ENCODE data around the gene PSMD6.

- no peak for TF ChIP-seq CTCF (conservative IDR thresholded peaks at IDR 0.05 in 1 of 2, IDR thresholded peaks at IDR 0.05 in 1 of 2; ENCODE audit: low read depth in 1 of 2, low read length in 2 of 2)
- no peak for TF ChIP-seq EZH2 (IDR thresholded peaks at IDR 0.05; ENCODE audit: low read length, missing control alignments)
Measured at GRCh38 chr3:63984391-63984790, 38.9 kb downstream of the PSMD6 start.
